GM18873 (cell line): ENCODE results near the gene RUFY2.

Source experiments
- ATAC-seq: cut with Tn5 transposase; IDR thresholded peaks from one replicate; pipeline ENCODE4 v1.9.1; 2021; ENCODE audit warnings: mild to moderate bottlenecking, moderate library complexity, moderate number of reproducible peaks; ENCODE audit not compliant: unreplicated experiment, low FRiP score

The RUFY2 gene

GRCh38 chr10:68365611-68366010, 41.5 kb downstream of the RUFY2 start:
- no peak for ATAC-seq

DNA sequence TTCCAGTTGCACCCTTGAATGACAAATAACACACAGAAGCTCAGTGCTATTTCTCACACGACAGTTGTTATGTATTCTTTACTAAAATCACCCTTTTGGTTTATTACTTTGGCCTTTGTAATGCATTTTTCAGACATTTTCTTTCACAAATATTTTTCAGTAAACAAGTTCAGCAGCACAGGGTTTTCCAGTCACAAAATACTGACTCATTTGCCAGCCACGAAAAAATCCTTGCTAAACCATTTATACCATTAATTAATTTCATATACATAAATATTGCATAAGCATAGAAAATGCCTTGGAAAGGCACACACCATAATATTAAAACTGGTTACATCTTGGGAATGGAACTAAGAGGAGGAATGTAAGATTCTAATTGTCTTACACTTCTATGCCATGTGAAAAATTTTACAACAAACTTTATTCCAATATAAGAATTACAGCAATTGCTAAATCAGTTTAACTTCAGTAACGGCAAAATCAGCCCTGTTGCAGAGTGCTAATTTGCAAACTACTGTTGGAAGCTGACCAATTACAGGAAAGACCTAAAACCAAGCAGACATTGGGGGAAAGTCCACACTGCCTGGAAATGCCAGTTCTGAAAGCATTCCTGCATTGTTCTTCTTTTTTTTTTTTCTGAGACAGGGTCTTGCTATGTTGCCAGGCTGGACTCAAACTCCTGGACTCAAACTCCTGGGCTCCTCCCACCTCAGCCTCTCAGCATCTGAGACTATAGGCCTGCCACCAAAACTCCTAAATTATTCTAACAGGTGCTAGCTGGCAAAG, 42.8 kb downstream of the RUFY2 start:
- ATAC-seq, result no peak

GRCh38 chr10:68362590-68362989, 44.5 kb downstream of the RUFY2 start:
- ATAC-seq, result no peak

DNA sequence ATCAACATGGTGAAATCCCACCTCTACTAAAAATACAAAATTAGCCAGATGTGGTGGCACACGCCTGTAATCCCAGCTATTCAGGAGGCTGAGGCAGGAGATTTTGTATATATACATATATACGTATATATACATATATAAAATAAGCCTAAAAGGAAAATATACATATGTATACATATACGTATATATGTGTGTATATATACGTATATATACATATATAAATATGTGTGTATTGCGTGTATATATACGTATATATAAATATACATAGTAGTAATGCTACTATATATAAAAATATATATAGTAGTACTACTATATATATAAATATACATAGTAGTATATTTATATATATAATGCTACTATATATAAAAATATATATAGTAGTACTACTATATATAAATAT, 47.9 kb downstream of the RUFY2 start:
- ATAC-seq, result no peak

GRCh38 chr10:68353537-68353936, 53.5 kb downstream of the RUFY2 start:
- no peak for ATAC-seq

GRCh38 chr10:68348265-68348741, 58.8 kb downstream of the RUFY2 start:
- no peak for ATAC-seq

- no peak for ATAC-seq
Measured at GRCh38 chr10:68346774-68347173, 60.3 kb downstream of the RUFY2 start.

- ATAC-seq, result no peak
Measured at GRCh38 chr10:68345621-68346020, 61.5 kb downstream of the RUFY2 start.

DNA sequence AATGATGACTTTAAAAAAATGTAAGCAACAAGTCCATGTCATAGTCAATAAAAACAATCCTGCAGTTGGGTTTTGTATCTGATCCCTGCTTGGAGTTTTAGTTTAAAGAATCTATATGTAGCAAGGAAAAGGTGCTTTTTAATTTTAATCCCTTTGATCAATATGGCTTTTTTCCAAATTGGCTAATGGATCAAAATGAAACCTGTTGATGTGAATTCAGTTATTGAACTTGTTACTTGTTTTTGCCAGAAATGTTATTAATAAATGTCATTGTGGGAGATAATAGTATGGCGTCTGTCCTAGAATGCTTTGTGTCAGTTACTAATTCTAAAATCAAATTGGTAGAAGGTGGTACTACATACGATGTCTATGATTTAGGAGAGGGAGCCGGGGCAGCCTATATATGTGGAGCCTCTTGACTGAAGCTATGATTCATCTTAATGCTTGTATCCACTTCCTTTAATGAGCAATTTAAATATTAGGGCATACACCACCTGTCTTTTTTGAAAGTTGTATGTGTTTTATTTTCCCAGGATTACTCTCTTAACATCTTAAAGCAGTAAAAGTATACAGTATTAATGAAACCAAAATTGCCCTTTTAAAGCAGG, 64.1 kb downstream of the RUFY2 start:
- ATAC-seq, result no peak

- no peak for ATAC-seq
Measured at GRCh38 chr10:68340358-68341080, 66.6 kb downstream of the RUFY2 start.

- ATAC-seq, result no peak
Measured at GRCh38 chr10:68336754-68337351, 70.2 kb downstream of the RUFY2 start.

DNA sequence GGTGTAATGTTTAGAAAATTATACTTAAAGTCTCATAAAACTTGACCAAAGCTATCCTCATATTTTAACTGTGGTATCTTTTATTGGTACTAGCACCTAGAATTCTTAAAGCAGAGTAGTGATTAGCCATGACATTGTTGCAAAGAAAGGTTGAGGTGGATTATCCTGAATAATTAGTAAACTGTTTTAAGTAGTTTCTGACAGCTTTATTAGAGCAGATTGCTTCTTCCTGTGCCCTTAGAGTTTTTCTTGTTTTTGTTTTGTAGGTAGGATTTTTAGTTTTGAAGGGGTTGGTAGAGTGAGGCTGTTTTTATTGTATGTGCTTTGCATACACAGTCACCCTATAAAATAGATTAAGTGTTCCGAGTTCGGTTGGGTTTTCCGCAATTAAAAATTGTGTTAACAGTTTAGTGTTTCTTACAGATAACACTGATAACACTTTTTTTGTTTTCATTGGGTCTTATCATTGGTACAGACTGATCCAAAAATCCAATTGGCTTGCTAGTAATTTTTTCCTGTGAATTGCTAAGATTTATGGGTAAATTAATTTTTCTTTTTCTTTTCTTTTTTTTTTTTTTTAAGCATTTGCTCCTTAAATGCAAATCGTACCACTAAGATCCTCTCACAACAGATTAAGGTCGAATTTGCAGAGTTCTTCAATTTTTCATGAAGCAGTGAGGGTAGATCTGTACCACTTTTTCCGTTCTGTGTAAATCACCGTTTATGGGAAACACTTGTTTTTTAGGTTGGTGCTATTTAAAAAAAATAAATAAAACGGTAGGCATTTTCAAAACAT, 72.2 kb downstream of the RUFY2 start:
- no peak for ATAC-seq

DNA sequence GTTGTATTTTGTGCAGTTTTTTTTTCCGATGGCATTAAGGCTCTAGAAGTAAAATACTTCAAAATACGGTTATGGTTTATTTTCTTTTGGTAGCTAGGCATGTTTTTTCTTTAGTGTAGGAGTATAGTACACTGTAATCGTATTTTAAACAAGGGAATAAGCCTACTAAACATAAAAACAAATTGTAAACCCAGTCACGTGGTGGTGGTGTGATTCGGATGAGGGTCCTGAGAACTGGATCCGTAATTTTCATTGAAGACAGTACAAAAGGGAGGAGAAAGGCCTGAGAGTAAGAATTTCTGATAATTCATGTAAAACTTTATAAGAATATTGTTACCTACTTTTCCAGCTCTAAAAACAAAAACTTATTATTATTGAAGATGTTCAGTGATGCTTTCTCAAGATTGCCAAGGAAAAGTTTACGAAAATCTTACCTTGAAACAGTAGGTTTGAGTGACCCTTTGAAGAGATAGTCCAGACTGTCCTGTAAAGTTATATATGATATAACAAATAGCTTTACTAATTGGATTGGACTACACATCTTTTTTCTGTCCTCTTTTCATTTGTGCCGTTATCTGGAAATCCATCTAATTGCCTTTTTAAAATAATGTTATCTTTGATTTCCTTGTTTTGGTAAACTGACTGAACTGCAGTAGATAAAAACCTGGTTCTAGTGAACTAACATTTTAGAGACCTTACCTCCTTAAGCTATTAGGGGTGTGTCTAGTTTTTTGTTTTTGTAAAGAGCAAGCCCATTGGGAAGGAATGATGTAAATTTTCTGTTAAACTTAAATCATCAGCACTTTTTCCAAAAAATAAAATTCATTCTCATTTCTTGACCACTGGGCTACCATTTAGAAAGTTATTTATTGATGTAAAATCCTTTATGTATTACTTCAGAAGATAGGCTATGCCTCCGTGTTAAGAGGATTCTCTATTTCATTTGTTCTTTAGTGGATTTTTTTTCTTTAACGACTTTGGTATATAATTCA, 73.3 kb downstream of the RUFY2 start:
- ATAC-seq, result no peak

- ATAC-seq, result no peak
Measured at GRCh38 chr10:68333058-68333395, 74.0 kb downstream of the RUFY2 start.

- ATAC-seq, result no peak
Measured at GRCh38 chr10:68332259-68333057, 74.6 kb downstream of the RUFY2 start, which contains the start of gene PBLD. TSS of gene PBLD (minus strand) at chr10:68332928. CDS start at chr10:68306844, 26,084 bp downstream.

DNA sequence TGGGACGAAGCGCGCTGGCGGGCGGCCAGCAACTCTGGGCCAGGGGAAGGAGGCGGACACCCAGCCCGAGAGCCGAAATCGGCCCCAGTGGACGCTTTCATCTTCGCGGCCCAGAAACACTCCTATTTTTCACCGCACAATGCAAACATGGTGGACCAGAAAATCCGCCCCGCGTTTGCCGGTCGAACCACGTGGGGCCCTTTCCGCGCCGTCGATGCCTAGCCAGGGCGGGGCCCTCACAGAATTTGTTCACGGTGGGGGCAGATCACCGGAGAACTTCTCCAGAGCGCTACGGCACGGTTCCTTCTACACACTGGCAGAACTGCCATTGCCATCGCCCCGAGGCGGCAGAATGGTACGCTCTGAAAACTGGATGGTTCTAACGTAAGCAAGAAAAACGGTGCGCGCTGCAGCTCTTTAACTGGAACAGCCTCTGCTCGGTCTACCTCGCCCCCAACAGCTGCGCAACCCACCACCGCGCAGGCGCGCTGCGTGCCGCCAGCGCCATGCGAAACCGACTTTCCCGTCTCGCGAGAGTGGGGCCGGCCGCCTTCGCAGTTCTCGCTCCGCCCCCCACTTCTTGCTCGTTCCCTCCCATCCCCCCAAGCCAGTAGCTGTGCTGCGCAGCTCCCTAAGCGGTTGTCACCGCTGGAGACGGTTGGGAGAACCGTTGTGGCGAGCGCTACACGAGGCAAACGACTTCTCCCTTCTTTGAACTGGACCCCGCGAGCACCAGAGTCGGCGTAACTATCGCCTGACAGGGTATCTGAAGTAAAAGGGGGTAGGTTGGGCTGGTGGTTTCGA, 75.4 kb downstream of the RUFY2 start, which contains the start of gene HNRNPH3:
Gene HNRNPH3, plus strand, starts transcription at position 610 of the 804 bp plus-strand sequence. CDS start 5,158 bp downstream, outside the sequence.
- peak; percentile 80 for ATAC-seq

- ATAC-seq, result no peak
Measured at GRCh38 chr10:68330852-68331454, 76.1 kb downstream of the RUFY2 start.
